GM19455 (cell line): ENCODE results near the gene EPHA8.

Source experiments
- ATAC-seq: cut with Tn5 transposase; IDR thresholded peaks from one replicate; pipeline ENCODE4 v1.9.1; 2021; ENCODE audit not compliant: unreplicated experiment

Gene EPHA8

GRCh38 chr1:22562584-22563583 lies at the start of gene EPHA8:
TSS of gene EPHA8 (plus strand) at chr1:22563489. CDS start at chr1:22563636, 147 bp downstream.
- ATAC-seq = no peak

GRCh38 chr1:22516906-22517571 lies 46.2 kb upstream of the EPHA8 start:
- ATAC-seq = no peak

- ATAC-seq = no peak
Observed at GRCh38 chr1:22517956-22518355, 45.3 kb upstream of the EPHA8 start.

DNA sequence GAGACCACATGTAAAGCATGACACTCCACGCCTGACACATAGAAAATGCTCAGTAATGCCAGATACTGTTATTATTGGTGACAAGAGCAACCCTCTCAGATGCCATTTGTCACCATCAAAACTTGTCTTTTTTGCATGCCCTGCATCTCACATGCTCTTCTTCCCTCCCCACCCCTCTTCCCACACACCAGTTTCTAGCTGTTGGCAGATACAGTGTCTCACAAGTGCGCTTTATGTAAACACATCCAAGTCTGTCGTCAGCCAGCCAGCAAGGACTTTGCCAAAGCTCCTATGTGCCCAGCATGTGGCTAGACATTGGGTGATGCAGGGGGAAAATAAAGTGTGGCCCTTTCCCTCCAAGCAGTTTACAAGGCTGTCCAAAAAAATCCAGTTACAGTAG lies 44.9 kb upstream of the EPHA8 start:
- ATAC-seq = no peak

- ATAC-seq = no peak
Observed at GRCh38 chr1:22520871-22521270, 42.4 kb upstream of the EPHA8 start.

GRCh38 chr1:22521692-22522091 lies 41.6 kb upstream of the EPHA8 start:
- ATAC-seq = no peak

DNA sequence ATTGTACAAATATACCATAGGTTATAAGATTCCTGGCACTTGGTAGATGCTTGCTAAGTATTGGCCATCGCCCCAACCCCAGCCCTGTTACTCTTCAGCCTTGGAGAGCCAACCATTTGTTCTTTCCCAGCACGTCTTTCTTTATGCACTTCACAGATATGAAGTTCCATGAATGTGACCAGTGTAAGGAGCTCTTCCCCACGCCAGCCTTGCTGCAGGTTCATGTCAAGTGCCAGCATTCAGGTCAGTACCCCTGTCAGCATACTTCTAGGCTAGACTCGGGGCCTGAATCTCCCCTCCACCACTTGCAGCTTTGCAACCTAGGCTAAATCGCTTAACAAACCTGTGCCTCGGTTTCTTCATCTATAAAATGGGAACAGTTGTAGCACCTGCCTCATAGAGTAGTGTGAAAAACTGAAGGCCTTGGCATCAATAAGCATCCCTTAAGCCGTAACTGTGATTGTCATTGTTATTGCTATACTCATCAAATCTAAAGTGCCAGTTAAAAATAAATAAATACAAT lies 41.0 kb upstream of the EPHA8 start:
- ATAC-seq = no peak

DNA sequence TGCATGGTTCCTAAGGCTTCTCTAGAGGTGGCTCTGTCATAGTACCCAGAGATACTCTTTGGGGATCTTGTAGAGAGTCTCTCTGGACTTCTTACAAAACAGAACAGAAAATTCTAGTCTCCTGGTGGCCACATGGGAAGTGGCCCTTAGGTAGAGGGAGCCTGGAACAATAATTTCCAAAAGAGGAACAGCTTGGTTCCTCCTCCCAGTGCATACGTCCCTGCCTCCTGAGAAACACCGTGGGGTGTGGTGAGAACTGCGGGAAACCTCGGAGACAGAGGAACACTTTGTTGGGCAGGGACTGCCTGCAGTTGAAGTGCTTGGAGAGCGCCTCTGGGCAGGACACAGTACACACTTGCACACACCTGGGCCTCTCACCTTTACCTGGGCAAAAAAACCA lies 38.8 kb upstream of the EPHA8 start:
- ATAC-seq = no peak

- no peak for ATAC-seq
Observed at GRCh38 chr1:22525211-22525610, 38.1 kb upstream of the EPHA8 start.

- no peak for ATAC-seq
Observed at GRCh38 chr1:22525646-22526045, 37.6 kb upstream of the EPHA8 start.

DNA sequence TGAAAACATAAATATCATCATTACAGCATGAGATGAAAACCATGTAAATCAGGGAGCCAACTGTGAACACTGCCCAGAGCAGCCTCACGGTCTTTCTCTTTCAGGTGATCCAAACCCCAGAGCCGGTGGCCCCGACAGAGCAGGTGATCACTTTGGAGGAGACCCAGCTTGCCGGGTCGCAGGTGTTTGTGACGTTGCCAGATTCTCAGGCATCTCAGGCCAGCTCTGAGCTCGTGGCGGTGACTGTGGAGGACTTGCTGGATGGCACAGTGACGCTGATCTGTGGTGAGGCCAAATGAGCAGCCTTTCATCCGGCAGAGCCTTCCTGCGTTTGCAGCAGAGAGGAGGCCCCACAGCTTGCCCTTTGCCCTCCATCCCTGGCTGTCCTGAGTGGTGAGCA lies 37.2 kb upstream of the EPHA8 start:
- no peak for ATAC-seq

DNA sequence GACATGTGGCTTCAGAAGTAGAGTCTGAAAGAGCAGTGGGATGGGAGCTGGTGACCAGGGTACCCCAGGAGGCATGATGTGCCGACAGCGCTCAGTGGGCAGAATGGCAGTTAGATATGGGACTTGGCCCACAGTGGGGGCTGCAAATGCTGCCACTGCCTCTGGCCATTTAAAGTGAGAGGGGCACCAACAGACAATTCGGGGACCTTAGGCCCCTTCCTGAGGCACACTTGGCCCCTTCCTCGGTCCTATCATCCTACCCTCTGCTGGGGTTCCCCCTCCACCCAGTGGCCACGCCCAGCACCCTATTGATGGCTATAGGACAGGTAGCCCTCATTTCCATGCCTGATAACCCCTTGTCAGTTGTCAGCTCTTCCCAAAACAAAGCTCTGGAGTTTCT lies 36.6 kb upstream of the EPHA8 start:
- ATAC-seq = no peak

DNA sequence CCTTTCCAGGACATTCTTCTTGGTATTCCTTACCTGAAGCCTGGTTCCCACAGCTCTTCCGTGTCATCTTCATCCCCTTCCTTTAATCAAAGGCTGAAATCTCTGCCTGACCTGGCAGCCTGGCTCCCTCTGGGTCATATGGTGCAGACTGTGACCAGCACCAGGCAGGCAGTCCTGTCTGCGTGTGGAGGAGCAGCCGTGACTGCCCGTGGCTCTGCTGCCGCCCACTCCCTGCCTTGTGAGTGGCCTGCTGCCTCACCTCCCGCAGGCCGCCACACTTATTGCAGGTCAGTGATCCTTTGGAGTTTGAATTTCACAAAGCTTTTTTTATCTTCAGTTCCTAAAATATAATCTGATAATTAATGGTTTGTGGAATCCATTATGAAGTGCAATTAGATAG lies 36.2 kb upstream of the EPHA8 start:
- ATAC-seq = no peak

GRCh38 chr1:22527555-22528296 lies 35.6 kb upstream of the EPHA8 start:
- no peak for ATAC-seq

DNA sequence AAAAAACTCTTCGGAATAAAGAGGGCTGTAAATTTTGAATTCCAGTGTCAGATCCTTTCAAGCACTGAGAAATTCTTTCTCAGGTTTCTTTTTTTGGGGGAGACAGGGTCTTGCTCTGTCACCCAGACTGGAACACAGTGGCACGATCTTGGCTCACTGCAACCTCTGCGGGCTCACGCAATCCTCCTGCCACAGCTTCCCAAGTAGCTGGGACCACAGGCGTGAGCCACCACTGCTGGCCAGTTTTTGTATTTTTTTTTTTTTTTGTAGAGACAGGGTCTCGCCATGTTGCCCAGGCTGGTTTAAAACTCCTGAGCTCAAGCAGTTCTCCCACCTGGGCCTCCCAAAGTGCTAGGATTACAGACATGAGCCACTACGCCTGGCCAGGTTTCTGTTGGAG lies 34.8 kb upstream of the EPHA8 start:
- ATAC-seq = no peak

- ATAC-seq = no peak
Observed at GRCh38 chr1:22529901-22530621, 33.2 kb upstream of the EPHA8 start.

DNA sequence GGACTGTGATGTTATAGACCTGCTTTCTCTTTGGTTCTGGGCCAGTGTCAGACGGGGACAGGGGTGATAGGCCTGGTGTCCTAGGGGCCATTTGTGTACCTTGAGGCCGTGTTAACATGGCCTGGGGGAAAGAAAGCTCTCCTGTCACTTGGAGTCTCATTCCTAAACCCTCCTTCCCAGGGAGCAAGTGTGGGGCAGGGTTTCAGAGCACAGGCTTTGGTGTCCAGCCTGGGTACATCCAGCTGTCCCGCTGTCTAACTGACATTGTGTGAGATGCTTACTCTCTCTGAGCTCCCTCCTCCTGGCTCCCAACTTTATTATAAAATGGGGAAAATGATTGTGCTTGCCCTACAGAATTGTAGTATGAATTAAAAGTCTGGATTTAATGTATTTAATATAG lies 32.6 kb upstream of the EPHA8 start:
- no peak for ATAC-seq

GRCh38 chr1:22531251-22531650 lies 32.0 kb upstream of the EPHA8 start:
- no peak for ATAC-seq

DNA sequence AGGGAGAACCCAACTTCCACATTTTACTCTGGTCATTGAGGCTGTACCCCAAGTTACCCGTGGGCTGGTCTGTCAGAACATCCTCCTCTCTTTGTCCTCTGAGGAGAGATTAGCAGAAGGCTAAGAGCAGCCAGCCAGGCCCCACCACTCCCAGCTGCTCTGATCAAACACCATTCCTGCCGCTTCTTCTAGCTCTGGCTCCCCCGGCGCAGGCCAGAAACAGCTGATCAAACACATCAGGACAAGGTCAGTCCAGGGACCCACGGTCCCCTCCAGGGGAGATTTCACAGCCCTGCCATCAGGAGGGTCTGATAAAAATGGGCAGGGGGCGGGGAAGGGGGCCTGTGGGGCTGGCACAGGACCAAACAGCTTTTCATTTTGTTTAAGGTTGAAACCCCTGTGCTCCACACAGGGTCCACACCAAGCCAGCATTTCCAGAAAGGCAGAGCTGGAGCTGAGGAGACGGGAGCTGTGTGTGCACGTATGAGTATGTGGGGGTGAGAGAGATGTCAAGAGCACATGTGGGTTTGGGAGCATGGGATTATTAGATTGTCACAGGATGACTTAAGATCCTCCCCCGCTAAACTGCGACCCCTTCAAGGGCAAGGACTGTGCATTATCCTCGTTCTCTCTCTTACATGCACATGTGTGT lies 29.9 kb upstream of the EPHA8 start:
- no peak for ATAC-seq

GRCh38 chr1:22534951-22535350 lies 28.3 kb upstream of the EPHA8 start:
- ATAC-seq = no peak
